GM12878 (cell line): Measurements from ENCODE around the gene TTLL11. TPM values are rescaled to one million over a fixed set of nuclear protein-coding genes. Genes with fewer than 3 reads are reported as not detected.

Source experiments
- ATAC-seq: fragments of 200-7000 bp; cut with Tn5 transposase; 3 replicates; pipeline ENCODE4 v1.9.1; 2020; ENCODE audit warnings: mild to moderate bottlenecking, moderate library complexity
- BruUV-seq: library from RNA; stranded (reverse); fragments of 400-500 nt; replicated peaks from 2 replicates; lab custom pipeline; 2021; lab: Mats Ljungman, UMichigan
- CTCF ChIA-PET: fragments of 300-600 bp; sonication (Branson Sonifier 250); formaldehyde crosslinking; extraction: SDS; loops from one replicate; lab custom pipeline; 2021; ENCODE audit warnings: inconsistent platforms; lab: Yijun Ruan, JAX
- POLR2A ChIA-PET: fragments of 350-600 bp; formaldehyde crosslinking; extraction: SDS; loops from one replicate; lab custom pipeline; 2021; ENCODE audit warnings: inconsistent platforms; lab: Charles Lee
- RAD21 ChIA-PET: fragments of 300-600 bp; sonication (Branson Sonifier 250); formaldehyde crosslinking; loops from one replicate; lab custom pipeline; 2023; ENCODE audit warnings: antibody characterized with exemption; ENCODE audit not compliant: unreplicated experiment; lab: Charles Lee
- SMC1A ChIA-PET: fragments of 300-600 bp; sonication (Branson Sonifier 250); formaldehyde crosslinking; loops from one replicate; lab custom pipeline; 2023; ENCODE audit not compliant: unreplicated experiment, uncharacterized antibody; lab: Charles Lee
- DNase-seq: peaks from one replicate; pipeline ENCODE4 v3.0.0-alpha.2; 2011; ENCODE audit warnings: low read depth, low spot score
- FAIRE-seq: peaks from 3 replicates; lab custom pipeline; 2011; peaks lifted over from hg19 to GRCh38; lab: Jason Lieb, UNC
- H2AFZ ChIP-seq: 2 replicates; pipeline ENCODE4 v1.6.0; 2011; ENCODE audit warnings: low read depth, low read length, control low read depth; ENCODE audit not compliant: control insufficient read depth
- H3K27ac ChIP-seq: 2 replicates; pipeline ENCODE4 v1.5.1; 2011; ENCODE audit warnings: control low read depth; ENCODE audit not compliant: control insufficient read depth, insufficient read depth
- H3K27me3 ChIP-seq, 2 experiments: replicated peaks in 1 of 2; 2 replicates each; pipeline versions ENCODE4 v1.6.0 to v1.6.1; 2011; ENCODE audit warnings: low read length in 1 of 2; ENCODE audit not compliant: control insufficient read depth in 2 of 2, insufficient read depth in 2 of 2
- H3K36me3 ChIP-seq, 2 experiments: 2 replicates each; pipeline ENCODE4 v1.5.1; 2011; ENCODE audit warnings: low read length in 1 of 2; ENCODE audit not compliant: control insufficient read depth in 2 of 2, insufficient read depth in 2 of 2
- H3K4me1 ChIP-seq: 2 replicates; pipeline ENCODE4 v1.6.1; 2011; ENCODE audit warnings: mild to moderate bottlenecking, low read length, moderate library complexity, mixed read lengths; ENCODE audit not compliant: control insufficient read depth, insufficient read depth
- H3K4me2 ChIP-seq: 2 replicates; pipeline ENCODE4 v1.6.0; 2011; ENCODE audit warnings: control low read depth; ENCODE audit not compliant: control insufficient read depth, insufficient read depth
- H3K4me3 ChIP-seq: fragments of 200-600 bp; sonication (generic); 2 replicates; pipeline ENCODE4 v1.5.1; 2016
- H3K79me2 ChIP-seq: 2 replicates; pipeline ENCODE4 v1.6.0; 2011; ENCODE audit warnings: low read length; ENCODE audit not compliant: control insufficient read depth, insufficient read depth
- H3K9ac ChIP-seq: 2 replicates; pipeline ENCODE4 v1.8.0; 2011; ENCODE audit warnings: low read length, control low read depth, mixed read lengths; ENCODE audit not compliant: control insufficient read depth, insufficient read depth
- H3K9me3 ChIP-seq: replicated peaks from 3 replicates; pipeline ENCODE4 v1.5.1; 2011; ENCODE audit warnings: mild to moderate bottlenecking, low read length; ENCODE audit not compliant: control insufficient read depth, insufficient read depth
- H4K20me1 ChIP-seq: 2 replicates; pipeline ENCODE4 v1.6.0; 2011; ENCODE audit not compliant: control insufficient read depth, insufficient read depth
- ATF2 ChIP-seq: IDR thresholded peaks from 2 replicates; pipeline ENCODE4 v1.6.1; 2012; ENCODE audit warnings: low read length, inconsistent platforms
- BHLHE40 ChIP-seq, 2 experiments: fragments of 450-650 bp in 1 of 2; IDR thresholded peaks; 2 replicates each; pipeline ENCODE4 v1.6.1; 2011 to 2017; ENCODE audit warnings: low read depth in 2 of 2, borderline replicate concordance in 1 of 2, improper control_type of control experiment in 1 of 2, low read length in 1 of 2, mild to moderate bottlenecking in 1 of 2
- CBX5 ChIP-seq: sonication (generic); IDR thresholded peaks from 2 replicates; pipeline ENCODE4 v1.6.1; 2016; ENCODE audit warnings: low read depth, moderate library complexity, mild to moderate bottlenecking, inconsistent platforms
- E2F4 ChIP-seq: IDR thresholded peaks from 2 replicates; pipeline ENCODE4 v1.6.1; 2012; ENCODE audit warnings: low read depth, low read length, improper control_type of control experiment
- IKZF2 ChIP-seq, 2 experiments: fragments of 450-650 bp; IDR thresholded peaks; 2 replicates each; pipeline ENCODE4 v1.6.1; 2017; ENCODE audit warnings: mild to moderate bottlenecking in 2 of 2, moderate library complexity in 2 of 2
- JUNB ChIP-seq: IDR thresholded peaks from 2 replicates; pipeline ENCODE4 v1.6.1; 2016; ENCODE audit warnings: antibody characterized with exemption, mild to moderate bottlenecking
- LARP7 ChIP-seq: fragments of 450-650 bp; IDR thresholded peaks from 2 replicates; pipeline ENCODE4 v1.6.1; 2017; ENCODE audit warnings: mild to moderate bottlenecking
- MTA3 ChIP-seq: IDR thresholded peaks from 2 replicates; pipeline ENCODE4 v1.6.1; 2012; ENCODE audit warnings: low read length, inconsistent platforms, borderline replicate concordance
- MYC ChIP-seq: IDR thresholded peaks from 2 replicates; pipeline ENCODE4 v1.6.1; 2011; ENCODE audit warnings: mild to moderate bottlenecking, low read length, moderate library complexity, inconsistent platforms; ENCODE audit not compliant: insufficient read depth, insufficient replicate concordance, insufficient read length, severe bottlenecking
- NFXL1 ChIP-seq: fragments of 450-650 bp; IDR thresholded peaks from 2 replicates; pipeline ENCODE4 v1.6.1; 2017; ENCODE audit warnings: antibody characterized with exemption, mild to moderate bottlenecking, borderline replicate concordance
- POU2F2 ChIP-seq: IDR thresholded peaks from 3 replicates; pipeline ENCODE4 v1.6.1; 2011; ENCODE audit warnings: low read depth, mild to moderate bottlenecking, low read length, borderline replicate concordance
- RAD51 ChIP-seq: fragments of 450-650 bp; IDR thresholded peaks from 2 replicates; pipeline ENCODE4 v1.6.1; 2016; ENCODE audit warnings: moderate library complexity, mild to moderate bottlenecking, inconsistent platforms
- RBBP5 ChIP-seq: fragments of 200-600 bp; sonication (generic); conservative IDR thresholded peaks from 2 replicates; pipeline ENCODE4 v1.6.1; 2016
- RELB ChIP-seq: fragments of 450-650 bp; IDR thresholded peaks from 2 replicates; pipeline ENCODE4 v1.6.1; 2017; ENCODE audit warnings: low read depth, mild to moderate bottlenecking, moderate library complexity
- SPI1 ChIP-seq: IDR thresholded peaks from 2 replicates; pipeline ENCODE4 v1.6.1; 2011; ENCODE audit warnings: low read depth, mild to moderate bottlenecking, low read length, moderate library complexity, borderline replicate concordance; ENCODE audit not compliant: insufficient read depth
- TARDBP ChIP-seq: IDR thresholded peaks from 2 replicates; pipeline ENCODE4 v1.6.1; 2016; ENCODE audit warnings: borderline replicate concordance
- ZBTB33 ChIP-seq: fragments of 450-650 bp; IDR thresholded peaks from 2 replicates; pipeline ENCODE4 v1.6.1; 2017; ENCODE audit warnings: mild to moderate bottlenecking
- whole genome bisulfite sequencing: methylation state at CpG from one replicate; pipeline ENCODE4 v1.1.6; 2016; ENCODE audit warnings: low lambda C conversion rate; ENCODE audit not compliant: insufficient replicate concordance, insufficient coverage; ENCODE audit errors: missing lambda C conversion rate; 5-methylcytosine and 5-hydroxymethylcytosine counted together
- in situ Hi-C: fragments of 300-500 bp; cut with MboI; formaldehyde crosslinking; loops from 9 replicates; pipeline ENCODE4 v1.14.3; 2018; ENCODE audit warnings: mixed read lengths
- intact Hi-C: fragments of 100-400 bp; cut with micrococcal nuclease; formaldehyde crosslinking; loops from one replicate; pipeline ENCODE4 v1.14.2; 2022; ENCODE audit not compliant: unreplicated experiment
- polyA plus RNA-seq, 11 experiments: library from polyadenylated mRNA; depleted of rRNA in 4 of 11; unstranded in 6 of 11; stranded (reverse) in 5 of 11; fragments of >200 nt; fragmentation: Nextera tagmentation in 4 of 11; fragmentation: Illumina TruSeq in 1 of 11; extraction: Ambion mirVana in 4 of 11; extraction: Trizol in 1 of 11; gene quantifications; 1 replicate in 1 of 11; 2 replicates in 10 of 11; pipeline versions ENCODE4 v1.2.1 to v1.2.3, GENCODE V29; 2011 to 2016; ENCODE audit warnings: inconsistent platforms in 2 of 11, missing spikeins in 2 of 11, low read depth in 1 of 11
- total RNA-seq, 4 experiments: library from RNA; depleted of rRNA in 3 of 4; stranded (reverse); fragments of >200 nt in 3 of 4; fragmentation: Illumina TruSeq in 1 of 4; extraction: Trizol in 1 of 4; gene quantifications; 2 replicates each; pipeline versions ENCODE4 v1.2.1 to v1.2.3, GENCODE V29; 2013 to 2021
- TF ChIP-seq, protein P1 (sequence below): fragments of 450-650 bp; IDR thresholded peaks from 2 replicates; pipeline ENCODE4 v1.6.1; 2017; ENCODE audit warnings: mild to moderate bottlenecking, low read depth, inconsistent platforms; ENCODE audit not compliant: poor library complexity, severe bottlenecking

The TTLL11 gene
- total and polyA plus RNA-seq, 10 of the 15 experiments (the other 5 are each of a cell fraction or from before 2014, with no cell fraction given): 1.2 to 3.7 (median 2.9) TPM

DNA sequence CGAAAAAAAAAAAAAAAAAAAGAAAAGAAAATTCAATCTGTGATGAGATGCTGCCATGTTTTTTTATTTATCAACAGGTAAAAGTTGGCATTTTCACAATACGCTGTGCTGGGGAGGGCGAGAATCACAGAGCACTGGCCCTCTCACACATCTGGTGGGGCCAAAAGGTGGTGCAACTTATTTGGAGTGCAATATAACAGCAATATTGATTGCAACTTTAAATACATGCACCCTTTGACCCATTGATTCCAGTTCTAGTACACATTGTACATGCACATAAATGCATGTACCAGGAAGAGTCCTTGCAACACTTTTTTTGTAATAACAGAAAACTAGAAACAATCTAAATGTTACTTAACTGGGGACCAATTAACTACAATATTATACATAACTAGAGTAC, 282.6 kb downstream of the TTLL11 start:
- ChIA-PET CTCF (no interaction called here), SMC1A (no interaction called here)
- Histone ChIP-seq H3K36me3 (no peaks in the 10 kb centered on the region), H3K9me3 (no peaks in the 10 kb centered on the region), H3K4me1 (no peaks in the 10 kb centered on the region), H3K4me2 (no peak overlapping the region)
- BruUV-seq: no TSS peak
- FAIRE-seq: no peak
- 69% methylated on average over 2 of the region's 3 CpGs for WGBS
- intact Hi-C loops: no loop called here
- TF ChIP-seq JUNB (no peak), IKZF2 (IDR thresholded peaks at IDR 0.05) (no peak), POU2F2 (no peak), SPI1 (no peak), ATF2 (no peak), RBBP5 (no peak), ZBTB33 (no peak), TARDBP (no peak), CBX5 (no peak), MYC (no peak), LARP7 (no peak), BHLHE40 (IDR thresholded peaks at IDR 0.05; ENCODE audit: borderline replicate concordance in 1 of 2, low read depth in 2 of 2, low read length in 1 of 2) (no peak), RAD51 (no peak), E2F4 (no peak), RELB (no peak), NFXL1 (no peak), MTA3 (no peak)
- TF ChIP-seq, protein P1, sequence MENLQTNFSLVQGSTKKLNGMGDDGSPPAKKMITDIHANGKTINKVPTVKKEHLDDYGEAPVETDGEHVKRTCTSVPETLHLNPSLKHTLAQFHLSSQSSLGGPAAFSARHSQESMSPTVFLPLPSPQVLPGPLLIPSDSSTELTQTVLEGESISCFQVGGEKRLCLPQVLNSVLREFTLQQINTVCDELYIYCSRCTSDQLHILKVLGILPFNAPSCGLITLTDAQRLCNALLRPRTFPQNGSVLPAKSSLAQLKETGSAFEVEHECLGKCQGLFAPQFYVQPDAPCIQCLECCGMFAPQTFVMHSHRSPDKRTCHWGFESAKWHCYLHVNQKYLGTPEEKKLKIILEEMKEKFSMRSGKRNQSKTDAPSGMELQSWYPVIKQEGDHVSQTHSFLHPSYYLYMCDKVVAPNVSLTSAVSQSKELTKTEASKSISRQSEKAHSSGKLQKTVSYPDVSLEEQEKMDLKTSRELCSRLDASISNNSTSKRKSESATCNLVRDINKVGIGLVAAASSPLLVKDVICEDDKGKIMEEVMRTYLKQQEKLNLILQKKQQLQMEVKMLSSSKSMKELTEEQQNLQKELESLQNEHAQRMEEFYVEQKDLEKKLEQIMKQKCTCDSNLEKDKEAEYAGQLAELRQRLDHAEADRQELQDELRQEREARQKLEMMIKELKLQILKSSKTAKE: no peak
- TF ChIP-seq, all 136 proteins: peak for 0
- 0 out of 4 replicates have a peak, but pooled peaks cover 0 to 1% of the 10 kb centered on the region in 2 experiments for H3K27me3 ChIP-seq
- ChIA-PET RAD21 (no interaction called here), POLR2A (no interaction called here)
- ATAC-seq: no peak
- in situ Hi-C loops: no loop called here
- no peak overlapping the region for H2AFZ ChIP-seq
- no peak overlapping the region for H3K4me3 ChIP-seq
- H3K27ac ChIP-seq: no peak overlapping the region
- H3K79me2 ChIP-seq: no peaks in the 10 kb centered on the region
- H4K20me1 ChIP-seq: no peaks in the 10 kb centered on the region
- H3K9ac ChIP-seq: no peak overlapping the region
- no peak for DNase-seq
